SK-N-MC (cell line): ENCODE measurements around the gene IGFBP3.

Source experiments
- DNase-seq: peaks from one replicate; pipeline ENCODE4 v3.0.0-alpha.2; 2011; ENCODE audit warnings: low read depth, low spot score
- H3K27ac ChIP-seq: fragments of 200-600 bp; sonication (generic); 2 replicates; pipeline ENCODE4 v1.5.1; 2016; ENCODE audit warnings: mixed run types
- H3K36me3 ChIP-seq: fragments of 200-600 bp; sonication (generic); 2 replicates; pipeline ENCODE4 v1.6.1; 2017; ENCODE audit warnings: antibody characterized with exemption, low read length, mixed read lengths; ENCODE audit not compliant: insufficient read depth
- H3K4me3 ChIP-seq: fragments of 200-600 bp; sonication (generic); 2 replicates; pipeline ENCODE4 v1.5.1; 2016
- H3K9ac ChIP-seq: fragments of 200-600 bp; sonication (generic); 2 replicates; pipeline ENCODE4 v1.8.0; 2017; ENCODE audit warnings: mixed run types, mixed read lengths; ENCODE audit not compliant: insufficient read length
- H3K9me3 ChIP-seq: fragments of 200-600 bp; sonication (generic); 2 replicates; pipeline ENCODE4 v1.6.1; 2017; ENCODE audit warnings: low read depth, mild to moderate bottlenecking, antibody characterized with exemption, low read length, moderate library complexity, mixed read lengths
- EZH2 ChIP-seq: fragments of 200-600 bp; sonication (generic); IDR thresholded peaks from one replicate; pipeline ENCODE4 v1.6.1; 2017; ENCODE audit warnings: antibody characterized with exemption
- FOXP2 ChIP-seq: optimal IDR thresholded peaks from 2 replicates; pipeline ENCODE3; 2011; ENCODE audit warnings: mild to moderate bottlenecking, moderate library complexity; ENCODE audit not compliant: insufficient read depth; ENCODE audit errors: extremely low read length, control extremely low read depth
- POLR2AphosphoS5 ChIP-seq: IDR thresholded peaks from 2 replicates; pipeline ENCODE4 v1.6.1; 2012; ENCODE audit warnings: mild to moderate bottlenecking, low read depth, low read length, borderline replicate concordance

IGFBP3 gene

GRCh38 chr7:45902820-45903219 lies 18.3 kb downstream of the IGFBP3 start:
- no peak for DNase-seq

GRCh38 chr7:45901566-45901965 lies 19.5 kb downstream of the IGFBP3 start:
- no peak overlapping the region for H3K27ac ChIP-seq
- TF ChIP-seq EZH2 (no peak), POLR2AphosphoS5 (no peak)
- no peak overlapping the region for H3K9ac ChIP-seq
- no peak overlapping the region for H3K4me3 ChIP-seq
- no peaks in the 10 kb centered on the region for H3K36me3 ChIP-seq
- no peaks in the 10 kb centered on the region for H3K9me3 ChIP-seq
- no peak for DNase-seq

More at GRCh38 chr7:45902820-45903219, 18.3 kb downstream of the IGFBP3 start:
- TF ChIP-seq FOXP2 (no peak), EZH2 (no peak), POLR2AphosphoS5 (no peak)
- H3K27ac ChIP-seq, result no peak overlapping the region
- H3K9me3 ChIP-seq, result no peaks in the 10 kb centered on the region
- no peaks in the 10 kb centered on the region for H3K36me3 ChIP-seq
- no peak overlapping the region for H3K4me3 ChIP-seq
- no peak overlapping the region for H3K9ac ChIP-seq

- DNase-seq, result no peak
- H3K9ac ChIP-seq, result no peak overlapping the region
- H3K36me3 ChIP-seq, result no peaks in the 10 kb centered on the region
- no peaks in the 10 kb centered on the region for H3K9me3 ChIP-seq
- no peak overlapping the region for H3K4me3 ChIP-seq
- TF ChIP-seq EZH2, result no peak
- no peak for TF ChIP-seq POLR2AphosphoS5
- no peak for TF ChIP-seq FOXP2
- H3K27ac ChIP-seq, result no peak overlapping the region
These were observed 22.9 kb downstream of the IGFBP3 start for GRCh38 chr7:45898222-45898621.

GRCh38 chr7:45897042-45897690 lies 23.9 kb downstream of the IGFBP3 start:
- no peak overlapping the region for H3K4me3 ChIP-seq
- no peaks in the 10 kb centered on the region for H3K9me3 ChIP-seq
- no peak overlapping the region for H3K27ac ChIP-seq
- no peak for TF ChIP-seq FOXP2
- TF ChIP-seq POLR2AphosphoS5, result no peak
- TF ChIP-seq EZH2, result no peak
- no peak for DNase-seq
- no peak overlapping the region for H3K9ac ChIP-seq
- no peaks in the 10 kb centered on the region for H3K36me3 ChIP-seq

- DNase-seq, result no peak
- no peak overlapping the region for H3K4me3 ChIP-seq
- H3K9me3 ChIP-seq, result no peaks in the 10 kb centered on the region
- TF ChIP-seq POLR2AphosphoS5 (no peak), FOXP2 (no peak), EZH2 (no peak)
- H3K27ac ChIP-seq, result no peak overlapping the region
- H3K9ac ChIP-seq, result no peak overlapping the region
- H3K36me3 ChIP-seq, result no peaks in the 10 kb centered on the region
These were observed 26.4 kb downstream of the IGFBP3 start for GRCh38 chr7:45894665-45895062.

- H3K4me3 ChIP-seq, result no peak overlapping the region
- H3K27ac ChIP-seq, result no peak overlapping the region
- DNase-seq, result no peak
- no peak overlapping the region for H3K9ac ChIP-seq
- H3K36me3 ChIP-seq, result no peaks in the 10 kb centered on the region
- no peak for TF ChIP-seq FOXP2
- no peak for TF ChIP-seq POLR2AphosphoS5
- no peak for TF ChIP-seq EZH2
- no peaks in the 10 kb centered on the region for H3K9me3 ChIP-seq
These were observed 26.9 kb downstream of the IGFBP3 start for GRCh38 chr7:45893996-45894664.

GRCh38 chr7:45893374-45893995 lies 27.6 kb downstream of the IGFBP3 start:
- no peaks in the 10 kb centered on the region for H3K36me3 ChIP-seq
- no peak overlapping the region for H3K4me3 ChIP-seq
- no peak for DNase-seq
- H3K9me3 ChIP-seq, result no peaks in the 10 kb centered on the region
- no peak overlapping the region for H3K27ac ChIP-seq
- H3K9ac ChIP-seq, result no peak overlapping the region
- no peak for TF ChIP-seq POLR2AphosphoS5
- no peak for TF ChIP-seq EZH2
- TF ChIP-seq FOXP2, result no peak

GRCh38 chr7:45892407-45893035 lies 28.6 kb downstream of the IGFBP3 start:
- H3K36me3 ChIP-seq, result no peaks in the 10 kb centered on the region
- H3K9ac ChIP-seq, result no peak overlapping the region
- no peak overlapping the region for H3K27ac ChIP-seq
- H3K4me3 ChIP-seq, result no peak overlapping the region
- DNase-seq, result no peak
- no peaks in the 10 kb centered on the region for H3K9me3 ChIP-seq
- TF ChIP-seq FOXP2 (no peak), EZH2 (no peak), POLR2AphosphoS5 (no peak)
